Measurements from ENCODE around the gene AGFG2. TPM values are rescaled to one million over a fixed set of nuclear protein-coding genes. Genes with fewer than 3 reads are reported as not detected.

AGFG2 gene
- total and polyA plus RNA-seq, 2 of the 13 experiments (the other 11 are each of a cell fraction or from before 2014, with no cell fraction given): 125 to 132 TPM

GRCh38 chr7:100568176-100568895 lies 29.3 kb downstream of the AGFG2 start (continued):
- no peak for TF ChIP-seq ZNF646 (CRISPR knock-in tag; IDR thresholded peaks at IDR 0.05)
- TF ChIP-seq ZNF20 (CRISPR knock-in tag; IDR thresholded peaks at IDR 0.05): 0 out of 2 replicates have a peak, but pooled peaks have one; percentile 36
- TF ChIP-seq ZNF550 (CRISPR knock-in tag; IDR thresholded peaks at IDR 0.05; ENCODE audit: borderline replicate concordance): no peak
- TF ChIP-seq ZBTB34 (CRISPR knock-in tag; IDR thresholded peaks at IDR 0.05): peak; percentile 75
- TF ChIP-seq HNF4A (CRISPR knock-in tag; IDR thresholded peaks at IDR 0.05): peak; percentile 89
- TF ChIP-seq ZBTB2 (CRISPR knock-in tag; IDR thresholded peaks at IDR 0.05; ENCODE audit: low read depth): no peak; the same call in none of the 2 replicates
- TF ChIP-seq YY1 (IDR thresholded peaks at IDR 0.05; ENCODE audit: insufficient read depth, insufficient replicate concordance, low read depth, low read length): peak; percentile 58
- peak; percentile 48; the same call in 1 of the 2 replicates for TF ChIP-seq ZFP1 (CRISPR knock-in tag; IDR thresholded peaks at IDR 0.05)
- peak; percentile 92 for TF ChIP-seq TMF1 (CRISPR knock-in tag; IDR thresholded peaks at IDR 0.05; ENCODE audit: low read depth)
- TF ChIP-seq ZNF777 (CRISPR knock-in tag; IDR thresholded peaks at IDR 0.05): 0 out of 2 replicates have a peak, but pooled peaks have one; percentile 21
- no peak; the same call in 1 of the 2 replicates for TF ChIP-seq NAIF1 (CRISPR knock-in tag; IDR thresholded peaks at IDR 0.05; ENCODE audit: borderline replicate concordance)
- no peak for TF ChIP-seq RFX1 (IDR thresholded peaks at IDR 0.05)
- TF ChIP-seq ESRRA (CRISPR knock-in tag; IDR thresholded peaks at IDR 0.05; ENCODE audit: low read depth): peak; percentile 95
- no peak; the same call in 1 of the 2 replicates for TF ChIP-seq ZNF329 (CRISPR knock-in tag; IDR thresholded peaks at IDR 0.05; ENCODE audit: low read depth)
- peak; percentile 35; the same call in 1 of the 2 replicates for TF ChIP-seq ZNF264 (CRISPR knock-in tag; IDR thresholded peaks at IDR 0.05)
- peak; percentile 88 for TF ChIP-seq SP5 (CRISPR knock-in tag; IDR thresholded peaks at IDR 0.05; ENCODE audit: borderline replicate concordance, low read depth)
- no peak; the same call in 1 of the 2 replicates for TF ChIP-seq SP4 (CRISPR knock-in tag; IDR thresholded peaks at IDR 0.05)
- TF ChIP-seq KLF12 (CRISPR knock-in tag; IDR thresholded peaks at IDR 0.05; ENCODE audit: borderline replicate concordance): peak; percentile 70; the same call in 1 of the 2 replicates
- TF ChIP-seq ZNF816 (CRISPR knock-in tag; IDR thresholded peaks at IDR 0.05; ENCODE audit: borderline replicate concordance): no peak; the same call in 1 of the 2 replicates
- TF ChIP-seq SPEN (CRISPR knock-in tag; IDR thresholded peaks at IDR 0.05; ENCODE audit: low read depth): peak; percentile 40; the same call in 1 of the 2 replicates
- TF ChIP-seq NRL (CRISPR knock-in tag; IDR thresholded peaks at IDR 0.05; ENCODE audit: borderline replicate concordance): peak; percentile 72; the same call in 1 of the 2 replicates
